Erythroblast (primary cell): ENCODE measurements around the gene FLT1.

Source experiments
- GATA1 ChIP-seq: IDR thresholded peaks from 2 replicates; pipeline ENCODE4 v1.6.1; 2011; ENCODE audit warnings: low read depth, mild to moderate bottlenecking, control low read depth, low read length, moderate library complexity
- POLR2A ChIP-seq: IDR thresholded peaks from 2 replicates; pipeline ENCODE4 v1.6.1; 2011; ENCODE audit warnings: mild to moderate bottlenecking, low read length

GRCh38 chr13:28501547-28501946 lies 6.6 kb upstream of the FLT1 start:
- no peak for TF ChIP-seq POLR2A
- TF ChIP-seq GATA1 = no peak
